Measurements from ENCODE around the gene ONECUT3. TPM values are rescaled to one million over a fixed set of nuclear protein-coding genes. Genes with fewer than 3 reads are reported as not detected.

The ONECUT3 gene
- polyA plus RNA-seq, 1 donor from 2014 or later: not detected

DNA sequence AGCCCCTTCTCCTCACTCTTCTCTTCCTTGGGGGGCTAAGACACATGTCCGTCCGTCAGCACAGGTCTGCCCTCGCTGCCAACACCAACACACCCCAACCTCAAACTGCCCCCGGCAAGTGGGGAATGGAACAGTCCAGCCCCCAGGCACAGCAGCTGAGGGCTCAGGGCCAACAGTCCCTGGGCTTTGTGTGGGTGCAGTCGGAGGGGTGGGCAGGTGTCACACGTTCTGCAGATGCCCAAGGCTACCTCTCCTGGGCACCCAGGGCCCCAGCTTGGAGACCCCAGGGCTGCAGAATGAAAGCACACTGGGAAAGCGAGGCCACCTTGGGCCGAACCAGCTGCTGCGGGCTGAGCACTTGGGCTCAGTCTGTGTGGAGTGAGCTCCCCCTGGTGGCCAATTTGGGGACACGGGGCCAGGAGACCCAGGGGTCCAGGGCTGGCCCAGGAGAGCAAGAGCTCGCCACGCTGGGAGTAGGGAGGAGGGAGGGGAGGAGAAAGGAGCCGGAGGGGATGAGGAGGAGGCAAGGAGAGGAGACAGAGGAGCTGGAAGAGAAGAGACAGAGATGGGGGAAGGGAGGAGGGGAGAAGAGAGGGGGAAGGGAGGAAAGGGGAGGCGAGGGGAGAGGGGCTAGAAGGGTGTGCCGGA is 72.7 kb downstream of the ONECUT3 start:
- H3K4me3 Mint-ChIP-seq: no peak overlapping the region
- H3K4me1 Mint-ChIP-seq: peaks cover 0 to 4% (median 0%) of the 10 kb centered on the region in 3 donors
- no peaks in the 10 kb centered on the region for H3K27me3 Mint-ChIP-seq
- peak overlapping the region in 1 of 3 donors; percentile 84 for H3K27ac Mint-ChIP-seq
- peaks cover 1% of the 10 kb centered on the region for H3K36me3 Mint-ChIP-seq
- H3K9me3 Mint-ChIP-seq: no peaks in the 10 kb centered on the region

DNA sequence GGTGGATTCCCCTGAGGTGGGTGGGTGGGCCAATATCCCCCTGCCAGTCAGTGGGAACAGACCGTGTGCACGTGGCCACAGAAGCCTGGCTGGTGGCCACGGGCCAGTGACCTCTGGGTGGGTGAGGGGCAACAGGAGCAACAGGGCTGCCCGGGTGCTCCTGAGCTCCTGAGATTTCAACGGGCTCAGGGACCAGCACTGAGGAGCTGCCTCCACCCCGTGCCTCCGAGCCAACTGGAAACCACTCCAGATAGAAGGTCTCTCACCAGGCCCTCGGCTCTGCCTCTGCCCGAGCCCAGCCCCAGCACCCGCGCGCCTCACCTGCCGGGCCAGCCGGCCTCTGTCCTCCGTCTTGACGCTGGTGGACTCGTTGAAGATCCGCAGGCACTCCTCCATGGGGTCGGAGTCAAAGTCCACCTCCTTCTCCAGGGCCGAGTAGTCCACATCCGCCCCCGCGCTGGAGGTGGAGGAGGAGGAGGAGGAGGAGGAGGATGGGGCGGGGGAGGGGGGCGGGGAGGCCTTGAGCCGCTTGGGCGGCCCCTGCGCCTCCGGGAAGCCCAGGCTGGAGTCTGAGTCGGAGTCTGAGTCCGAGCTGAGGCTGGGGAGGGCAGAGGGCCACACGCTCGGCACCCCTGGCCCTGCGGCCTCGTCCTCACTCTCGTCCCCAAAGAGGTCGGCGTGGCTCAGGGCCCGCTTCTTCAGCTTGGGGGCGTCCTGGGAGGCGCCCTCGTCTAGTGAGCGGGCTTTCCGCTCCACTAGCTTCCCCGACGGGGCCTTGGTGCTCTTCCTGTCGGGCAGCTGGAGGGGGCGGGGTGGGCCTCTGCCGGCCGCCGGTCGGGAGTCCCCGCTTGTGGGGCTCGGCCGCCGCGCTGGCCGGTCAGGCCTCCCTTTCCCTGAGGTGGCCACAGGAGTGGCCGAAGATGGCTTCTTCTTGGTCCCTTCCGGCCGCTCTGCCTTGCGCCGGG is 73.5 kb downstream of the ONECUT3 start:
- Mint-ChIP-seq H3K4me1 (peaks cover 0 to 4% (median 0%) of the 10 kb centered on the region in 3 donors), H3K9me3 (no peaks in the 10 kb centered on the region), H3K27me3 (no peaks in the 10 kb centered on the region), H3K4me3 (no peak overlapping the region), H3K27ac (no peak overlapping the region), H3K36me3 (peaks cover 1% of the 10 kb centered on the region)

DNA sequence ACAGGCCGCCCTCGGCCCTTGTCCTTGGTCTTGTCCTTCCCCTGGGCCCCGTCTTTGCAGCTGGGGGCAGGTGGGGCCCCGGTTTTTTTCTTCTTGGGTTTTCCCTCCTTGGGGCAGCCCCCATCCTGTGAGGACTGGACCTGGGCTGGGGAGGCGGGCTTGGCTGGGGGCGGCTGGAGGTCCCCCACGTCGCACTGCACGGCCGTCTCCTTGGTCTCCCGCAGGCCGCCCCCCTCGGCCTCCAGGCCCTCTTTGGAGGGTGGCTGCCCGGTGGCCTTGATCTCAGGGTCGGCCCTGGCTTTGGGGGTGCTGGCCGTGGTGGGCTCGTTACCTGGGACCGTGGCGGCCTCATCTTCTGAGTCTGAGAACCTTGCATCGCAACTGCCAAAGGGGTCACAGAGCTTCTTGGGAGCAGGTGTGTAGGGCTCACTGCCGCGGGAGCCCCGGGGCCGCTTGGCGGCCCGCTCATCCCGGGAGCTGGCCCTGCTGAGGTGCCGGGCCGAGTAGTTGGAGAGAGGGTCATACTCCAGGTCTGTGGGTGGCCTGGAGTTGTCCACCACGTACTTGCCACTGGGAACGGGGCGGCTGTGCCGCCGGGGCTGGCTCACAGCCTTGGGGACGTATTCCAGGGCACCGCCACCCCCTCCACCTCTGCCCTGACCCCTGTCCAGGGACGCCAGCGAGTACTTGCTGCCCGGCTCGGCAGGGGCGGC is 74.4 kb downstream of the ONECUT3 start:
- no peak overlapping the region for H3K27ac Mint-ChIP-seq
- H3K4me1 Mint-ChIP-seq: peaks cover 0 to 4% (median 0%) of the 10 kb centered on the region in 3 donors
- H3K27me3 Mint-ChIP-seq: no peaks in the 10 kb centered on the region
- peaks cover 1% of the 10 kb centered on the region for H3K36me3 Mint-ChIP-seq
- H3K4me3 Mint-ChIP-seq: no peak overlapping the region
- H3K9me3 Mint-ChIP-seq: no peaks in the 10 kb centered on the region

DNA sequence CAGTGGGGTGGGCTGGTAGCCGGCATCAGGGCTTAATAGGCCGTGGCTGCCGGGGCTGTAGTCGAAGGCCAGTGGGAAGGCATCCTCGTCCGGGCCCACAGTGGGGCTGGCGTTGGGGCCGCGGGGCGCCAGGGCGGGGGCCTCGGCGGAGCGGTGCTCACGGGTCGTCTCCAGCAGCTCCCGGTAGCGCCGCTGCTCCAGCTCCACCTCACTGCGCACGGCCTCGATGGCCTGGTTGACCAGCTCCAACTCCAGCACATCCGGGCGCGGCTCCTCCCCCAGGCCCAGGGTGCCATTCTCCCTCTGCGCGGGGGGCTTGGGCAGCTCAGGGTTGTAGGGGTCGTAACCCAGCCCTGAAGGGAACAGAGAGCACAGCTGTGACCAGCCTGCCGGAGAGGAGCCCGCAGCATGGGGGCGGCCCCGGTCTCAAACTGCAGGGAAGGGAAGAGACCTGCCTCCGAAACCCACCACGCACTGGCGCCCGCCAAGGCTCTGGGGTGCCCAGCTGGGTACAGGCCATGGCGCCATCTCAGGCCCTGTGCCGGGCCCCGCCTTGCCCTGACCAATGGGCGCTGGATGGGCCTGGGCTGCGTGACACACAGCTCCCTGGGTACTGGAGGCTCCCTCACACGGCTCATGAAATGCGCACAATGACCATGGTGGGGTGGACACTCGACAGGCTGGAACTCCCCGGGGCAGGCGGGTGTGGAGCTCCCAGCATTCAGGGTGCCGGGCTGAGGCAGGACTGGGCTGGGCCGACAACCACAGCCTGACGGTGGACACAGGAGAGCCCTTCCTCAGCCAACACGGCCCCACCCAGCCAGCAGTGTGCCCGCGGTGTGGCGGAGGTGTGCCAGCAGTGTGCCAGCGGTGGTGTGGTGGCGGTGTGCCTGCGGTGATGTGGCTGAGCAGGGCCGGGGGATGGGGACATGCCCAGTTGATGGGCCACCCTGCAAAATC is 75.3 kb downstream of the ONECUT3 start:
- Mint-ChIP-seq H3K27ac (peak overlapping the region in 1 of 3 donors; percentile 67), H3K4me1 (peaks cover 0 to 4% (median 0%) of the 10 kb centered on the region in 3 donors), H3K27me3 (no peaks in the 10 kb centered on the region), H3K9me3 (no peaks in the 10 kb centered on the region), H3K36me3 (peaks cover 1% of the 10 kb centered on the region), H3K4me3 (no peak overlapping the region)

GRCh38 chr19:1829958-1830357 is 76.7 kb downstream of the ONECUT3 start:
- H3K27ac Mint-ChIP-seq: no peak overlapping the region
- no peaks in the 10 kb centered on the region for H3K9me3 Mint-ChIP-seq

DNA sequence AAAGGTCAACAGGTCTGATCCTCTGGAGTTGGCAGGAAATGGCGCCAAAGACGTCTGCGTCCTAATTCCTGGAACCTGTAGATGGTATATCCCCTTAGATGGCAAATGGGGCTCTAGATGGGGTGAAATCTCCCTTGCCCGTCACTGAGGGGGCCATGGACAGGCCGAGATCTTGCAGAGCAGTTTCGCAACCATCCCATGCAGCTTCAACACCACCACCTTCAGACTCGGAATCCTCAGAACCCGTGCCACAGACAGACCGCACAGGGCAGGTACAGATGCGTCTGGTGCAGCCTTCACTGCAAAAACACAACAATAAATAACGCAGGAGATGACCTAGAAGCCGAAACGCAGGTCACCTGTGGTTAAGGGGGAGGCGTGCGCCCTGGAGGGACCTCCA is 77.3 kb downstream of the ONECUT3 start:
- Mint-ChIP-seq H3K9me3 (no peaks in the 10 kb centered on the region), H3K4me3 (no peak overlapping the region), H3K27ac (no peak overlapping the region), H3K36me3 (peaks cover 1% of the 10 kb centered on the region), H3K4me1 (peaks cover 0 to 4% (median 0%) of the 10 kb centered on the region in 3 donors), H3K27me3 (no peaks in the 10 kb centered on the region)

More at GRCh38 chr19:1829958-1830357, 76.7 kb downstream of the ONECUT3 start:
- H3K4me3 Mint-ChIP-seq: no peak overlapping the region
- H3K36me3 Mint-ChIP-seq: peaks cover 1% of the 10 kb centered on the region
- no peaks in the 10 kb centered on the region for H3K27me3 Mint-ChIP-seq
- peaks cover 0 to 4% (median 0%) of the 10 kb centered on the region in 3 donors for H3K4me1 Mint-ChIP-seq

Other genes starting within 250 kb of the ONECUT3 start
- 0.21 TPM for gene ADAMTSL5, start 240.5 kb upstream of the ONECUT3 start, polyA plus RNA-seq
- not detected for gene PLK5, start 229.4 kb upstream of the ONECUT3 start, polyA plus RNA-seq
- gene MEX3D, start 185.2 kb upstream of the ONECUT3 start, polyA plus RNA-seq: 0.13 TPM
- gene MBD3, start 160.6 kb upstream of the ONECUT3 start, polyA plus RNA-seq: 16.4 TPM
- 487 TPM for gene UQCR11, start 148.0 kb upstream of the ONECUT3 start, polyA plus RNA-seq
- 28.6 TPM for gene TCF3, start 100.9 kb upstream of the ONECUT3 start, polyA plus RNA-seq
- gene ATP8B3, start 58.8 kb downstream of the ONECUT3 start, polyA plus RNA-seq: 1.2 TPM
- 13.7 TPM for gene REXO1, start 95.0 kb downstream of the ONECUT3 start, polyA plus RNA-seq
- 1.8 TPM for gene KLF16, start 110.1 kb downstream of the ONECUT3 start, polyA plus RNA-seq
- gene ABHD17A, start 132.0 kb downstream of the ONECUT3 start, polyA plus RNA-seq: 107 TPM
- gene ADAT3, start 151.9 kb downstream of the ONECUT3 start, polyA plus RNA-seq: 7.4 TPM
- gene SCAMP4, start 151.9 kb downstream of the ONECUT3 start, polyA plus RNA-seq: 43.1 TPM
- gene CSNK1G2, start 187.7 kb downstream of the ONECUT3 start, polyA plus RNA-seq: 28.8 TPM

All from IgD-negative memory B cell (primary cell).